ENCODE data around the gene ACP7.

GRCh38 chr19:39082167-39082566 is 2.0 kb upstream of the ACP7 start:
- no peak for TF ChIP-seq CTCF (IDR thresholded peaks at IDR 0.05)
- no peak for TF ChIP-seq JUN (CRISPR knock-in tag; IDR thresholded peaks at IDR 0.05)
- TF ChIP-seq ZNF512 (CRISPR knock-in tag; IDR thresholded peaks at IDR 0.05; ENCODE audit: borderline replicate concordance), result no peak
- no peak for TF ChIP-seq USF1 (CRISPR knock-in tag; IDR thresholded peaks at IDR 0.05)
- TF ChIP-seq ZNF121 (CRISPR knock-in tag; IDR thresholded peaks at IDR 0.05), result no peak
- TF ChIP-seq ATF2 (CRISPR knock-in tag; IDR thresholded peaks at IDR 0.05; ENCODE audit: borderline replicate concordance, low read depth), result no peak
- no peak for TF ChIP-seq GABPB1 (CRISPR knock-in tag; IDR thresholded peaks at IDR 0.05)
- TF ChIP-seq HMGA2 (CRISPR knock-in tag; IDR thresholded peaks at IDR 0.05), result no peak
- no peak for TF ChIP-seq ATF3 (CRISPR knock-in tag; conservative IDR thresholded peaks at IDR 0.05)
- TF ChIP-seq TEAD4 (CRISPR knock-in tag; IDR thresholded peaks at IDR 0.05), result no peak
- TF ChIP-seq NR3C1 (CRISPR knock-in tag; conservative IDR thresholded peaks at IDR 0.05; ENCODE audit: low read depth), result no peak
- no peak for TF ChIP-seq CREB1 (CRISPR knock-in tag; IDR thresholded peaks at IDR 0.05)
- no peak for TF ChIP-seq ELF4 (CRISPR knock-in tag; IDR thresholded peaks at IDR 0.05; ENCODE audit: low read depth)
- no peak for TF ChIP-seq NFYB (CRISPR knock-in tag; conservative IDR thresholded peaks at IDR 0.05; ENCODE audit: low read depth)
